C4-2B (cell line): ENCODE data around the gene OBP2A.
"Not testable (repeated sequence)": the region's sequence is repeated elsewhere in the genome, so short reads cannot be mapped to it uniquely, and the experiment has no call there.

Experiments used
- H3K27ac ChIP-seq: fragments of 450-650 bp; 2 replicates; pipeline ENCODE4 v1.5.1; 2017
- CTCF ChIP-seq: fragments of 450-650 bp; conservative IDR thresholded peaks from 2 replicates; pipeline ENCODE4 v1.5.1; 2017; ENCODE audit warnings: mild to moderate bottlenecking
- ZFX ChIP-seq: fragments of 450-650 bp; IDR thresholded peaks from 2 replicates; pipeline ENCODE4 v1.6.1; 2017

Gene OBP2A

DNA sequence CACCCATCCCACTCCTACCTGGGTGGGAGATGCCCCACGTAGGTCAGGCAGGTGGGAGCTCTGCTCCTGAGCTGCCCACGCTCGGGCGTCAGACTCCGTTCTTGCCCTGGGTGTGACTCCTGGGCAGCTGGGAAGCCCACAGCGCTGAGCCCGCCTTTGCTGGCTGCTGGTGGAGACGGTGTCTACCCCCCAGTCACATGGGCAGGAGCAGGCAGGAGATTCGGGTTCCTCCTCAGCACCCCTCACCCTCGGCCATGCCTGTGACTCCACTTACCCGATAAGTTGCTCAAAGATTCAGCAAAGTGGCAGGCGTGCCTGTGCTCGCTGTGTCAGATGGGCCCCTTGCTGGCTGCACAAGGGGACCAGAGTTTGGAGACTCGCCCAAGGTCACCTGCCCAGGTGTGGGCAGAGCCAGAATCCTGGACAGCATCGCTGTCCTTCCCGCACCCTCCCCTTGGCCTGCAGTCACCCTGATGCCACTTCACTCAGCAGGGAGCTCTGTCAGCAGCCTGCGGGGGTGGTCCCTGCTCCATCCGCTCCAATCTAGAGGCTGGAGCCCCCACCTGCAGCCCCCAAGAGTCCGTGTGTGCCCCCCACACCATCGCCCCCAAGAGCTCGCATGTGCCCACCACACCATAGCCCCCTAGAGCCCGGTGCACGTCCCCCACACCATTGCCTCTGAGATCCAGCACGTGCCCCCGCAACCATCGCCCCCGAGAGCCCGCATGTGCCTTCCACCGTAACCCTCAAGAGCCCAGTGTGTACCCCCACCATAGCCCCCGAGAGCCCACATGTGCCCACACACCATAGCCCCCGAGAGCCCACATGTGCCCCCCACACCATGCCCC lies 20.5 kb upstream of the OBP2A start:
- no peak overlapping the region for H3K27ac ChIP-seq
- TF ChIP-seq ZFX (no peak), CTCF (no peak)

GRCh38 chr9:135526089-135526729 lies 19.7 kb upstream of the OBP2A start:
- no peak overlapping the region for H3K27ac ChIP-seq
- TF ChIP-seq CTCF (no peak), ZFX (no peak)

GRCh38 chr9:135526730-135527571 lies 19.0 kb upstream of the OBP2A start:
- TF ChIP-seq CTCF (no peak), ZFX (no peak)
- H3K27ac ChIP-seq: no peak overlapping the region

DNA sequence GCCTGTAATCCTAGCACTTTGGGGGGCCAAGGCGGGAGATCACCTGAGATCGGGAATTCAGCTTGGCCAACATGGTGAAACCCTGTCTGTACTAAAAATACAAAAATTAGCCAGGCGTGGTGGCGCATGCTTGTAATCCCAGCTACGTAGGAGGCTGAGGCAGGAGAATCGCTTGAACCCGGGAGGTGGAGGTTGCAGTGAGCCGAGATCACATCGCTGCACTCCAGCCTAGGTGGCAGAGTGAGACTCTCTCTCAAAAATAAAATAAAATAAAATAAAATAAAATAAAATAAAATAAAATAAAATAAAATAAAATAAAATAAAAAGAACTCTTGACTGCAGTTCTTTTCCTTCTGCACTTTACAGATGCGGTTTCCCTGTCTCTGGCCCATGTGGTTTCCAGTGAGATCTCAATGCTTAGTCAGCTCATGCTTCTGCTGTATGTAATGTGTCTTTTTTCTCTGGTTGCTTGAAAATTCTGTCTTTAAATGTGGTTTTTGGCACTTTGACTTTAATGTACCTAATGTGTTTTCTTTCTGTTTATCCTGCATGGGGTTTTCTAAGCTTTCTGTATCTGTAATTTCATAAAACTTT lies 17.0 kb upstream of the OBP2A start:
- H3K27ac ChIP-seq: not testable (repeated sequence)

DNA sequence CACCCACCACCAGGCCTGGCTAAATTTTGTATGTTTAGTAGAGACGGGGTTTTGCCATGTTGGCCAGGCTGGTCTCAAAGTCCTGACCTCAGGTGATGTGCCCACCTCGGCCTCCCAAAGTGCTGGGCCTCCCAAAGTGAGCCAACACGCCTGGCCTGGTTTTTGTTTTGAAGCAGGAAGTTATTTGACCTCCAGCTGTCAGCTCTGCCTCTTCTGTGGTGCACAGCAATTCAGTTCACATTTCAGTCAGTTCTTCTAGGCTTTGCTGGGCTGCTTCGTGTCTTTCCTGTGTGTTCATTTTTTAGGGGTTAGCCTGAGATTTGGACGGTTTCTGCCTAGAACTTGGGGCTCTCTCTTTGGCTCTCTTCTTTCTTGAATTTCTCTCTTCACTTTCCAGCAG lies 15.8 kb upstream of the OBP2A start:
- TF ChIP-seq ZFX (no peak), CTCF (no peak)
- H3K27ac ChIP-seq: no peak overlapping the region

DNA sequence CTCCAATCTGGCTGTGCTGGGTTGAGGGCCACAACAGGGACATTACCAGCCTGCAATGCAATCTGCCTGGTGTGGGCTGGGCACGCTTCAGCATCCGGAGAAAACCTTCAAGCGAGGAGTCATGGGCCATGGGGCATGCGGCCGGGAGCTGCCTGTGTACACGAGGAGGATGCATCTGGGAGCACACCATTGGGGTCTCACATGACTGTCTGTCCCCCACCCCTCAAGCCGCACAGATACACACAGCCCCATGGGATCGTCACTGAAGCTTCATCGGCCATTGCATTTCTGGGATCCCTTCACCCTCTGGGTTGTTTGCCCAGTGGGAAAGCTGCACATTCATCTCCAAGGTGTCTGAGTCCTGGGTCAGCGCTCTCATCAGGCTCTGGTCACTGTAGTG lies 14.8 kb upstream of the OBP2A start:
- TF ChIP-seq ZFX (no peak), CTCF (no peak)
- H3K27ac ChIP-seq: no peak overlapping the region

GRCh38 chr9:135533113-135533512 lies 12.8 kb upstream of the OBP2A start:
- TF ChIP-seq CTCF (no peak), ZFX (no peak)
- H3K27ac ChIP-seq: no peak overlapping the region
